ENCODE measurements around the gene DNAJC24.

DNA sequence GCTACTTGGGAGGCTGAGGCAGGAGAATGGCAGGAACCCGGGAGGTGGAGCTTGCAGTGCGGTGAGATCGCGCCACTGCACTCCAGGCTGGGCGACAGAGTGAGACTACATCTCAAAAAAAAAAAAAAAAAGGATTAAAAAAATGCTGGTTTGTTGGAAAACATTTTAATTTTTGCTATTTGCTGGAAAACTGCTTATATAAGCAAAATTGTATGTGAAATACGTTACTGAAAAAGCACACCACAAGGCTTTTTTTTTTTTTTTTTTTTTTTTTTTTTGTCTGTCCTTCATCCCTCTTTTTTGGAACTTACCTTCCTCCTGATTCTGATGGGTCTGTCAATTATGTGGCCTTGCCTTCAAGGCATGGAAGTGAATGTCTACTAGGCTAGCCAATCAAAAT is 41.0 kb upstream of the DNAJC24 start:
- TF ChIP-seq CTCF (IDR thresholded peaks at IDR 0.05 in 4 of 5, conservative IDR thresholded peaks at IDR 0.05 in 1 of 5) (no peak), POLR2A (IDR thresholded peaks at IDR 0.05) (no peak)

Data from gastrocnemius medialis (tissue), 4 donors.